Left cardiac atrium (tissue), 4 donors: Measurements from ENCODE around the gene GBP2. TPM values are rescaled to one million over a fixed set of nuclear protein-coding genes. Genes with fewer than 3 reads are reported as not detected.
A peak's percentile ranks its signal among the peaks of the same experiment; 100 is the strongest.

Source experiments
- ATAC-seq, 2 donors: fragments of 200-7000 bp; cut with Tn5 transposase; one replicate each; pipeline ENCODE4 v1.9.1; 2020; ENCODE audit warnings: mild to moderate bottlenecking in 2 of 2, moderate library complexity in 2 of 2
- DNase-seq: peaks from one replicate; pipeline ENCODE4 v3.0.0-alpha.2; 2020
- intact Hi-C, 2 donors: fragments of 100-400 bp; cut with DNase I; formaldehyde crosslinking; loops; one replicate each; pipeline versions ENCODE4 v1.14.1 to v1.15.1; 2022 to 2023
- long read RNA-seq: library from polyadenylated mRNA; unstranded; transcript quantifications from one replicate; pipeline ENCODE4 v2.0.0, GENCODE V29; 2021
- total RNA-seq, 2 donors: library from RNA; stranded (reverse); fragmentation: NEBNext Ultra II Directional; extraction: Animal tissue kit (Norgen Biotek cat#: 25700); gene quantifications; one replicate each; pipeline ENCODE4 v1.2.1, GENCODE V29; 2021
- donor health status: DM: no; HTN: yes; CAD: no.
- donor health status: DM: no; HTN: yes; CAD: no; lungs with severe emphysema.
- donor health status: DM: yes; HTN: yes; CAD: no.
- donor health status: Dilated cardiomyopathy.

GBP2 gene, protein sequence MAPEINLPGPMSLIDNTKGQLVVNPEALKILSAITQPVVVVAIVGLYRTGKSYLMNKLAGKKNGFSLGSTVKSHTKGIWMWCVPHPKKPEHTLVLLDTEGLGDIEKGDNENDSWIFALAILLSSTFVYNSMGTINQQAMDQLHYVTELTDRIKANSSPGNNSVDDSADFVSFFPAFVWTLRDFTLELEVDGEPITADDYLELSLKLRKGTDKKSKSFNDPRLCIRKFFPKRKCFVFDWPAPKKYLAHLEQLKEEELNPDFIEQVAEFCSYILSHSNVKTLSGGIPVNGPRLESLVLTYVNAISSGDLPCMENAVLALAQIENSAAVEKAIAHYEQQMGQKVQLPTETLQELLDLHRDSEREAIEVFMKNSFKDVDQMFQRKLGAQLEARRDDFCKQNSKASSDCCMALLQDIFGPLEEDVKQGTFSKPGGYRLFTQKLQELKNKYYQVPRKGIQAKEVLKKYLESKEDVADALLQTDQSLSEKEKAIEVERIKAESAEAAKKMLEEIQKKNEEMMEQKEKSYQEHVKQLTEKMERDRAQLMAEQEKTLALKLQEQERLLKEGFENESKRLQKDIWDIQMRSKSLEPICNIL
- 10 to 100 TPM; 16.1 to 24.0 TPM for total RNA-seq
- long read RNA-seq, transcript GBP2-201 (11 exons, 2,220 nt): major isoform, 25 of 31 reads
- long read RNA-seq, partial matches to known transcripts: 5 of 31 reads
- long read RNA-seq, other reads (novel, unspliced or antisense): 1 of 31 reads

DNA sequence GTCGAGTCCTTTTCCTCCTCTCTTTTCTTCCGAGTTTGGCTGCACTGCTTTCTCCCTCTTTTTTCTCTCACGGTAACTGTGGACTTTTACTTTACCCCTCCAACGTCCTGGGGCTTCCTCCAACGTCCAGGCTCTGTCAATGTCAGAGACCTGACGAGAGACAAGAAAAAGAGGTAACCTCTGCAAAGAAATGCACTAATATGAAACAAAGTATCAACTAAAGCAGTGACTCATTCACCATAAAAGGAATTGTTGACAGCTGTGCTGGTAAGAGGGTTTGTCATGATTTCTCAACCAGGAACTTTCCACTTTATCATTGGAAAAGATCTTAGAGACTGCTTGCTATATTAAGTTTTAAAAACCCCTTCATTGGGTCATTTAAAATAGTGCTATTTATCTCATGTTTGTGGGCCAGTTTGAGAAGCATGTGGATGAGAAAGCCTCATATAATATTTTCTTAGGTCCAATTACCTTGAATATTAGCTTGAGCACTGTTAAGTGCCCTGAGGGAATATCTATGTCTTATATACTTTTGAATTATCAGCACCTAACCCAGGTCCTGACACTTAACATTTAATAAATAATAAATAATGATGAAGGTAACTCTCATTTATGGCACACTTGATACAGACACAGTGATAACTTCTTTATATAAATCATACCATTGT lies at the start of gene GBP2:
TSS of gene GBP2 (minus strand) at position 202 of the 668 bp plus-strand sequence. CDS start 4,148 bp downstream, outside the sequence.
- ATAC-seq (peak; percentile 82 to 92), DNase-seq (no peak)
- intact Hi-C loops: no loop called here

DNA sequence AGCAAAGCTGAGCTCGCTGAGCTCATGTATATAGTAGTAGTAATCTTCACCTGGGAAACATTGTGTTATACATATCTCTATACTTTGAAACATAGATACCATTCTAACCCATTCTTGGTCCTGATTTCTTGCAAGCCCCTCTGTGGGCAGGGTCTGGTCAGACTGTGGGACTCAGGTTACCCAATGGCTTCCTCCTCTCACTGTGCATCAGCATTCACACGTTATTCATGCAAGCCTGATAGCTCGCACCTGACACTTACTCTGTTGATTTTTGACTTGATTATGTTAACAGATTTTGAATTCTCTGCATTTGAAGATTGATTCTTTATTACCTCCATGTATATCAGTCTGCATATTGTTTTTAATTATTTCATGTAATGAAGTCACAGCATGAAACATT lies 48.6 kb upstream of the GBP2 start:
- intact Hi-C loops: no loop called here
- ATAC-seq (no peak), DNase-seq (no peak)

DNA sequence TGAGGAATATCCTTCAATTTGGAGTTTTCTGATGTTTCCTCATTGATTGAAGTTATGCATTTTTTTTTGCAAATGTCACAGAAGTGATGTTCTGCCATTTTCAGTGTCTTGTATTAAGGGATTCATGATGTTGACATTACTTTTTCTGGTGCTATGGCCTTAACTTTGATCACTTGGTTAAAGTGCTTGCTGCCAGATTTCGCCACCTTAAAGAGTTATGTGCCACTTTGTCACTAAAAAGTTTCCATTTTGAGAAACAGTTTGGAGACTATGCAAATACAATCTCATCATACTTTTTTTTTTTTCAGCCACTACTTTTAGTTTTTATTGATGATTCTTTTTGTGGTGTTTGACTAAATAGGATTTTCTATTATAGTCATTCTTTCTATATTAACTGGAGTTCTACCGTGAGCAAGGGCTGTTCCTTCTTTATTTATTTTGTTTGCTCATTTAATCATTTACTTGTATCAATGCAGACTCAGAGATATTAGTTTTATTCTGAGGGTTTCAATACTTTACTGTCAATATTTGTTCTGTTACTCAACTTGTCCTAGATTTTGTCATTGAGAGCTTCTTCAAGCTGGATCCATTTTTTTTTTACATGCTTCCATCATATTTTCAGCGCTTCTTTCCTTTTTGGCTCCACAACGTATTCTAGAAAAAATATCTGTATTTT lies 46.7 kb upstream of the GBP2 start:
- no peak for DNase-seq
- intact Hi-C loops: no loop called here
- ATAC-seq: no peak

DNA sequence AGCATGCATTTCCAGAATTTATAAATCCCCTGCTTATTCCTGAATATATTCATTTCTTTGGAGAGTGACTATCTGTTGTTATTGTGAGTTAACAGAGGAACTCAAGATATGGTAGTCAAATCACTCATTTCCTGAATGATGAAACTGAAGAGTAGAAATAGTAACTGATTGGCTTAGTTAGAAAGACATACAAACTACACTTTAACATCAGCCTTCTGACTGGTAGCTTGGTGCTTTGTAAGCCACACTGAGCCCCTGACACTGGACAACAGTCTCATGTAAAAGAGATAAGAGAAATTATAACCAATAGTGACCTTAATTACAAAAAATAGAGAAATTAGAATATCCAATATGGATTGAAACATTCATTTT lies 45.1 kb upstream of the GBP2 start:
- intact Hi-C loops: no loop called here
- DNase-seq: no peak
- no peak for ATAC-seq

DNA sequence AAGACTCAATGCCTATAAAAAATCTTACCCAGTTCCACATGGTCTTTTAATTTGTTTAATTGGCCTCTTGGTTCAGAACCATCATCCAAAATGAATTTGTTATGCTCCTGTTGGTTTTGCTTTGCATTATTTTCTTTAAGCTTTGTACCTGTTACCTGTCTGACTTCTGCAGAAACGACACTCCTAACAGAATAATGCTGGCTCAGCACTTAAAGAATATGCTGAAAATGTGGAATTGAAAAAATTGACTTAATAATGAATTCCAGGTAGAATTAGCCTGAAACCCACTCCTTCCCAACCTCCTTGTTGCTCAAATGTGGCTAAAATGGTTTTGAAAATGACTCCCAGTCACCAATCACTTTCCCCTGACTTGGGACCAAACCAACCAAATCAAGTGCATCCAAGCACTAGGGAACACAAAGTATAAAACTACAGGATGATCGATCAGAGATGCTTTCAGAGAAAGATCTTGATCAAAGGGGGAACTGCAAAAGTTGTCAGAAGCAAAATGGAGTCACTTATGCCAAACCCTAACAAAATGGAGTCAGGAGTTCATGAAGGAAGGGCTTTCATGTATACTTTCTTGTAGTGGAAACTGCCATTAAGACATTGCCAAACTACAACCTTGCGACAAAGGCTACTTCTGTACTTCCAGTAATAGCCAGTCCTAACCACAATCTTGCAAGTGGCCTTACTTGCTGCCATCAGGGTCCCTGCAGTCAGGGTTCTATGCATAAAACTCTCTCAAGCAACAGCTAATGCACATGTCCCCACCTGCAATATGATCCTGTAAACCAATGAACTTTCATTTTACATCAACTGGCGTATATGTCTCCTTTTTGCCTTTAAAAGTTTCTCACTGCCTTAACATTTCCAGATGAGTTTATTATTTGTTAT lies 44.5 kb upstream of the GBP2 start:
- intact Hi-C loops: no loop called here
- no peak for DNase-seq
- ATAC-seq: no peak

DNA sequence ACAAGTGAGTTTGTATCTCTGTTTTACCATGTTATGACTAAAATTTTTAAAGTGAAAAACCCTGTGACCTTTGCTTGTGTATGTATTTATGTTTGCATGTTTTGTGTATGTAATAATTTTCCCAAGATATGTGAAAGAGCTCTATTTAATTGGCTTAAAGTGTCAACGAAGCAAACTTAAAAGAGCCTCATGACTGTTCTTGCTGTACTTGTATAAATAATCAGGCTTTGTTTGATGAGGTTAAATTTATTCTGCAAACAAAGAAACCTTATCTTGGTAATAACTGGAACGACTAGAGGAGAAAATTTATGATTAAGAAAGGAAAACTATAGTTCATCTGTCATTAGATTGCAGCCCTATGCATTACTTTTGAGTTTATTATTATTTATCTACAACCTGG lies 43.3 kb upstream of the GBP2 start:
- DNase-seq (no peak), ATAC-seq (no peak)
- intact Hi-C loops: no loop called here

DNA sequence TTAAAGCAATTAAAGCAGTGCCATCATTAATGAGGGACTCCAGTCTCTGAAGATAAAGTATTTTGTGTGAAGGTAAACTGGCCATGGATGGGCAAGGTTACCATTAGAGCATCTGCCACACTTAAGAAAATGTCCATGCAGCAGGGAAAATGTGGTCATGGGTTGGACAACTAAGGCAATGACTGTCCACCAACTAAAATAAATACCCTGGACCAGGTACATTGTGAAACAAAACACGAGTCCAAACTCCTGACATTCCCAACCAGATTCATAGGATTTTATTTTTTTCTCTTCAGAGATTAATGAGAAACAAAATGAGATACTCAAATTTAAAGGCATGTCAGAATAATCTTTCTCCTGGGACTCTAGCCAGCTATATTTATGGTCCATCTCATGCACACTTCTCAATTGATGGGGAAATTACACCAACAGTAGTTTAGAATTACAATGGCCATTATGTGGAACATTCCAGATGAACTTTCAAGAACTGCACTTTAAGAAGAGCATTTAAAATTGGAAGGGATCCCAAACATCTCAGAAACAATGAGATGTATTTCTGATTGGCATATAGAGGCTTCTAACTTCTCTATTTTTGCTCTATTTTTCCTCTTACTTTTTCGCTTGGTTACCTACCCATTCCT lies 41.8 kb upstream of the GBP2 start:
- intact Hi-C loops: no loop called here
- DNase-seq (no peak), ATAC-seq (no peak)

DNA sequence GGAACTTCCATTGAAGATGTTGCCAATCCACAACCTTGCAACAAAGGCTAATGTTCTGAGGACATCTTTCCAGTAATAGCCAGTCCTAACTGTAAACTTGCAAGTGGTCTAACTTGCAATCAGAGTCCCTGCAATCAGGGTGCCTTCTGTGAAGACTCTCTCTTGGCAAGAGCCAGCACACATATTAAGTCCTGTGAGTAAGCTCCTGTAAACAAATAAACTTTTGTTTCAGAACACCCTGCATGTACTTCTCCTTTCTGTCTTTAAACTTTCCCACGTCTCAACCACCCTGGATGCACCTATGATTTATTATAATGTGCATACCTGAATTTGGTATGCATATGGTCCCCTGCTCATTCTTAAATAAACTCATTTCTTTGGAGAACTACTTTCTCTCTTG lies 40.8 kb upstream of the GBP2 start:
- ATAC-seq (no peak), DNase-seq (no peak)
- intact Hi-C loops: no loop called here

DNA sequence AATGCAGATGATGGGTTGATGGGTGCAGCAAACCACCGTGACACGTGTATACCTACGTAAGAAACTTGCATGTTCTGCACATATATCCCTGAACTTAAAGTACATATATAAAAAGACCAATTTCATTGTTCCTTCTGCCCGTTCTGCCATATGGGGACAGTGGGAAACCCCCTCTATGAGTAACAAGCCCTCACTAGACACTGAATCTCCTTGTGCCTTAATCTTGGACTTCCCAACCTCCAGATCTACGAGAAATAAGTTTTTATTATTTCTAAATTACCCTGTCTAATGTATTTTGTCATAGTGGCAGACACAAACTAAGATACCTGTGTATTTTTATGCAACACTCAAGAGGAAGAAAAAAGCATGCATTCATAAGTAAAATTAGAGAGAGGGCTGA lies 39.9 kb upstream of the GBP2 start:
- DNase-seq (no peak), ATAC-seq (no peak)
- intact Hi-C loops: no loop called here

DNA sequence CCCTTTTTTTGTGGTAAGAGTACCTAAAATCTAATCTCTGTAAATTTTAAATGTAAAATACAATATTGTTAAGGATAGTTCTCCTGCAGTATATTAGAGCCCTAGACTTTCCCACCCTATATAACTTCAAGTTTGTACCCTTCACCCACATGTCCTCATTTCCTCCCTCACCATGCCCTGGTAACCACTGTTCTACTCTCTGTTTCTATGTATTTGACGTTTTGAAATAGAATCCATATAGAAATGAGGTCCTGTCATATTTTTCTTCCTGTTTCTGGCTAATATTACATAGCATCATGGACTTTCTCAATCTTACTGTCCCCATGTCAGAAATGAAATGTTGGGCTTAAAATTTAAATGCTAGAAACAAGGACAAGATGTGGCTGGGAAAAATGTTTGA lies 25.1 kb upstream of the GBP2 start:
- DNase-seq (no peak), ATAC-seq (no peak)
- intact Hi-C loops: no loop called here

DNA sequence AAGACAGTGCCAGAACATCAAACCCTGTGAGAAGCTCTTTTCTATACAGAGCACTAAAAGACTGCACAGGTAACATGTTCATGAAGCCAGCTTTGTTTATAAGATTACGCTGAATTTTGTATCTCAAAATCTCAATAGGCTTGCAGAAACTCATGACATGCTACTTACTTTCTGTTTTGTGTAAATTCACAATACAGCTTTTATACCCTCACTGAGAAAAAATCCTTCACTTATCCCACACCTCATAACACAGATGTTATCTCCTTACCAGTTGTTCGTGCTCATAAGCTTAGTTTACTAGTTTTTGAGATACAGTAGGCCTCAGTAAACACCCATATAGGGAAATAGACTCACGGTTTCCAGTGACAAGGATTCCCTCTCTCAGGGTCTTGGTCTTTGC lies 24.1 kb upstream of the GBP2 start:
- ATAC-seq (no peak), DNase-seq (no peak)
- intact Hi-C loops: no loop called here

DNA sequence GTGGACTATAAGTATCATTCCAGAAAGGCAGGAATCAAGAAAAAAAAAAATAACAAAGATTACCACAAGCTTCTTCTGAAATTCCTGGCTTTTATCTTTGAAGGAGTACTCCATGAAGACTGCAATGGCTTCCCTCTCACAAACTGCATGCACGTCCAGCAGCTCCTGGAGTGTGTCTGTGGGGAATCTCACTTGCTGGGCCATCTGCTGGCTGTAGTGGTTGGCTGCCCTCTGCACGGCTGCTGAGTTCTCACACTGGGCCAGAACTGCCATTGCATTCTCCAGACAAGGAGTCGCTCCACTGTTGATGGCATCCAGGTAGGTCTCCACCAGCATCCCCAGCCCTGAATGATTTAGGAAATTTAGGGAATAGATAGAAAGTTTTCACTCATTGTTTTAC lies 23.3 kb upstream of the GBP2 start:
- ATAC-seq (peak in 1 of 2 donors; percentile 77), DNase-seq (peak; percentile 19)
- intact Hi-C loops: no loop called here

DNA sequence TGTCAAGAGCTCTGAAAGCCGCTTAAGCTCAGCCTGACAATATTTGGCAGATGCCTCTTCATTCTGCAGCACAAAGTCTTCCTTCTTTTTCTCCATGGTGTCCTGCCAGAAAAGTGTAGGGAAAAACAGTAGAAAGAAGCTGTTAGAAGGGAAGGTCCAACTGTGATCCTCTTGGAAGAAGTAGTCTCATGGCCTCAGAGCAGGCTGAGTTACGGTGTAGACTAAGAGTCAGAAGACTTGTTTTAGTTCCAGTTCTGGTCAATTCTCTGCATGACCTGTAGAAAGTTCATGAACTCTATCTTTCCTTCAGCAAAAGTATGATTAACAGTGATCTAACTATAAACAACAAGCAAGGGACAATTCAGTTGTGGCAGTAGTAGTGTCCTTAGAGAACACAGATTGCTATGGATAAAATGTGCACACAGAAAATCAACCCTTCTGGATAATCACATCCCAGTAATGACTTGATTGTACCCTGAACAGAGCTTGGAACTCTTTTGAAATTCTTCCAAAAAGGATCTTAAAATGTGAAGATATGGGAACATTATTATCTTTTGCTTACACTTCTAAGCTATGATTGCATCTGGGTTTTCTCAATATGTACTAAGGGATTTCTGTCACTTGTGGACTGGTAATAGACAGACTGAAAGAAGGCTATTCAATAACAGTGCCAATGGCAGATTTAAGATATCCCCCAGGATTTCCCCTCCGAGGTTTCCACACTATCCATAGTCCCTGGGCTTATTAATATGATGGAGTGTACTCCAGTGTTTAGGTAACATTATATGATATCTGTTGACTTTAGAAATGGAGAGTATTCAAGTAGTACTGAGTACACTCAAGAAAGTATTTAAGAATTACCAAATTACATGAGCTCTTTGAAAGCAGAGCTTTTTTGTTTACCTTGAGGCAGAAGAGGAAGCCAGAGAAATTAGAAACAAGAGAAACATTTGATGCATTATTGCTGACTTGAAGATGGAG lies 22.1 kb upstream of the GBP2 start:
- intact Hi-C loops: no loop called here
- ATAC-seq (no peak), DNase-seq (no peak)

DNA sequence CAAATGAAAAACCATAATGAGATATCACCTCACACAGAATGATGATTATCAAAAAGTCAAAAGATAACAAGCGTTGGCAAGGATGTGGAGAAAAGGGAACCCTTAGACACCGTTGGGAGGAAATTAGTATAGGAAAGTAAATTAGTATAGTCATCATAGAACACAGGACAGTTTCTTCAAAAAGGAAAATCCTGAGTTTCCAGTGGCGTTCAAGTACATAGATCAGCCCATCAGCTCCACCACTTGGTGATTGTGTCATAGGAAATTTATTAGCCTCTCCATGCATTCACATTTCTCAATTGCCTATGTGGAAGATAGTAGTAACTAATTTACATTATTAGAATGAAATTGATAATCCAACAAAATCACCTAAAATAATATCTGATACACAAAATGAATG lies 20.8 kb upstream of the GBP2 start:
- intact Hi-C loops: no loop called here
- no peak for ATAC-seq
- no peak for DNase-seq

DNA sequence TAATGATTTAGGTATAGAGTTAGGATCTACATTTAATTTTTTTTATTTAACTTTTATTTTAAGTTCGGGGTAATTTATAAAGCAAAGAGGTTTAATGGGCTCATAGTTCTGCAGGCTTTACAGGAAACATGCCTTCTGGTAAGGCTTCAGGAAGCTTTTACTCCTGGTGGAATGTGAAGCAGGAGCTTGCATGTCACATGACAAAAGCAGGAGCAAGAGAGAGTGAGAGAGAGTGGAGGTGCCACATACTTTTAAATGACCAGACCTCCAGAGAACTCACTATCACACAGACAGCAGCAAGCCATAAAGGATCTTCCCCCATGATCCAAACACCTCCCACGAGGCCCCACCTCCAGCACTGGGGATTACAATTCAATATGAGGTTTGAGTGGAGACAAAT lies 17.6 kb upstream of the GBP2 start:
- no peak for ATAC-seq
- intact Hi-C loops: no loop called here
- DNase-seq: no peak

DNA sequence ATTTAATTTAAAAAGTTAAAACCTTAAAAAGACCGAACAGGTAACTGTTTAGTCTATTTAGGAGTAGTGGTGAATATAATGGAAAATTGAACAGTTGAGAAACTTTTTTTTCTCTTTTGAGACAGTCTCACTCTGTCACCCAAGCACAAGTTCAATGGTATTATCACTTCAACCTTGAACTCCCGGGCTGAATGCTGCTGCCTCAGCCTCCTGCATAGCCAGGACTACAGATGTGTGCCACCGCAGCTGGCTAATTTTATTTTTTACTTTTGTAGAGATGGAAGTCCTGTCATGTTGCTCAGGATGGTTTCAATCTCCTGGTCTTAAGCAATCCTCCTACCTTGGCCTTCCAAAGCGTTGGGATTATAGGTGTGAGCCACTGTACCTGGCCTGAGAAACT lies 16.2 kb upstream of the GBP2 start:
- ATAC-seq: no peak
- intact Hi-C loops: no loop called here

DNA sequence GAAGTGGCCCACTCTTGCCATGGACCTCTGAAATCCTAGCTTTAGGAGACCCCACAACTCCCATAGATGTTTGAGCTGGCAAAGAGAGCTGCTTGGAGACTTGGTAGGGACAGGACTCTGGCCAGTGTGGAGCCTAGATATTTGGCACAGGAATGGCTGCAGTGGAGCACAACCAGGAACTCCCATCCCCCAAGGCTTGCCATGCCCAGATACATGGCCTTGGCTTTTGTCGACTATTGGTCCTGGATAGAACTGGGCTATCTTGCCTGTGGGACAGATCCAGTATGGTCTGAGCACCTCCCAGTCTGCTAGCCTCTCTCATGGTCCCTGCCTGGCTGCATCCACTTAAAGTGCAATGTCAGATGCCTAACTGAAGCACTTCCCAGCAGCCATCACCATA lies 7.8 kb upstream of the GBP2 start:
- intact Hi-C loops: no loop called here
- ATAC-seq (no peak), DNase-seq (no peak)

More for the DNA sequence above, 16.2 kb upstream of the GBP2 start:
- DNase-seq: no peak
